Tibial nerve (tissue), 4 donors: ENCODE results near the gene CRTC1.

Experiments
- CTCF ChIP-seq, 5 experiments: fragments of 200-600 bp in 3 of 5; fragments of 450-650 bp in 2 of 5; sonication (generic) in 3 of 5; IDR thresholded peaks; one replicate each; pipeline ENCODE4 v1.5.1; 2016 to 2019; ENCODE audit warnings: antibody characterized with exemption in 5 of 5, mild to moderate bottlenecking in 3 of 5, moderate library complexity in 2 of 5
- EP300 ChIP-seq, 2 donors: sonication (generic); formaldehyde crosslinking; IDR thresholded peaks; one replicate each; pipeline ENCODE4 v1.6.1; 2017; ENCODE audit warnings: antibody characterized with exemption in 2 of 2, mild to moderate bottlenecking in 1 of 2
- POLR2A ChIP-seq, 2 donors: fragments of 450-650 bp; IDR thresholded peaks; one replicate each; pipeline ENCODE4 v1.6.1; 2017; ENCODE audit warnings: antibody characterized with exemption in 2 of 2, mild to moderate bottlenecking in 2 of 2, moderate library complexity in 2 of 2

- TF ChIP-seq CTCF (IDR thresholded peaks at IDR 0.05), result peak in 1 of 5 experiments; percentile 15
- TF ChIP-seq EP300 (IDR thresholded peaks at IDR 0.05), result peak in 1 of 2 donors; percentile 80
- peak; percentile 17 to 80 for TF ChIP-seq POLR2A (IDR thresholded peaks at IDR 0.05)
Measured at GRCh38 chr19:18683109-18683957, at the start of gene CRTC1.
